ENCODE measurements around the gene SQOR.

SQOR gene
- total RNA-seq = 91.3 to 287 (median 155) reads per million in 17 experiments

- peak; percentile 95 to 99 (median 98) for DNase-seq
Observed at GRCh38 chr15:45634432-45635190, at the start of gene SQOR. Gene SQOR, plus strand, starts transcription at chr15:45635029. Its CDS starts 23,895 bp downstream, at chr15:45658924.

- no peak for DNase-seq
Observed at GRCh38 chr15:45585069-45585791, 49.6 kb upstream of the SQOR start.

GRCh38 chr15:45586125-45586524 lies 48.7 kb upstream of the SQOR start:
- peak in 1 of 4 experiments; percentile 13 for DNase-seq

- DNase-seq = no peak
Observed at GRCh38 chr15:45586601-45587094, 48.2 kb upstream of the SQOR start.

- DNase-seq = peak; percentile 97 to 98 (median 98)
Observed at GRCh38 chr15:45587095-45587862, 47.5 kb upstream of the SQOR start, which contains the start of gene BLOC1S6. Gene BLOC1S6, plus strand, starts transcription at chr15:45587379. Its CDS starts 65 bp downstream, at chr15:45587444.

- no peak for DNase-seq
Observed at GRCh38 chr15:45587863-45588170, 47.0 kb upstream of the SQOR start.

GRCh38 chr15:45588219-45588875 lies 46.5 kb upstream of the SQOR start:
- DNase-seq = peak in 2 of 4 experiments; percentile 11 to 28

- no peak for DNase-seq
Observed at GRCh38 chr15:45589256-45589655, 45.6 kb upstream of the SQOR start.

- no peak for DNase-seq
Observed at GRCh38 chr15:45594319-45594718, 40.5 kb upstream of the SQOR start.

GRCh38 chr15:45594835-45595530 lies 39.8 kb upstream of the SQOR start:
- DNase-seq = no peak

GRCh38 chr15:45603881-45604280 lies 30.9 kb upstream of the SQOR start:
- DNase-seq = peak in 2 of 4 experiments; percentile 51 to 58

GRCh38 chr15:45604326-45604725 lies 30.5 kb upstream of the SQOR start:
- DNase-seq = peak; percentile 29 to 72 (median 55)

- DNase-seq = peak in 2 of 4 experiments; percentile 35 to 43
Observed at GRCh38 chr15:45606413-45606812, 28.4 kb upstream of the SQOR start.

- peak in 2 of 4 experiments; percentile 34 to 39 for DNase-seq
Observed at GRCh38 chr15:45606841-45607240, 28.0 kb upstream of the SQOR start.

GRCh38 chr15:45611305-45611704 lies 23.5 kb upstream of the SQOR start:
- peak; percentile 25 to 63 (median 34) for DNase-seq

- no peak for DNase-seq
Observed at GRCh38 chr15:45612790-45613415, 21.9 kb upstream of the SQOR start.

GRCh38 chr15:45616901-45617323 lies 17.9 kb upstream of the SQOR start:
- DNase-seq = no peak

GRCh38 chr15:45618813-45619212 lies 16.0 kb upstream of the SQOR start:
- DNase-seq = peak in 1 of 4 experiments; percentile 12

- no peak for DNase-seq
Observed at GRCh38 chr15:45628136-45628535, 6.7 kb upstream of the SQOR start.

- DNase-seq = peak; percentile 25 to 52 (median 38)
Observed at GRCh38 chr15:45630917-45631691, 3.7 kb upstream of the SQOR start.
